Measurements from ENCODE around the gene DUOX2. TPM values are rescaled to one million over a fixed set of nuclear protein-coding genes. Genes with fewer than 3 reads are reported as not detected.

The DUOX2 gene
- total RNA-seq, 2 donors from 2014 or later = 0.42 TPM; not detected in 1

GRCh38 chr15:45117308-45118130 lies 3.5 kb upstream of the DUOX2 start:
- H3K9me3 ChIP-seq = no peaks in the 10 kb centered on the region
- peak overlapping the region; percentile 59 for H3K4me3 ChIP-seq
- peaks cover 12% of the 10 kb centered on the region for H3K27me3 ChIP-seq (replicated peaks; ENCODE audit: insufficient read depth)
- no peaks in the 10 kb centered on the region for H3K36me3 ChIP-seq
- DNase-seq (ENCODE audit: low spot score) = no peak
- H3K27ac ChIP-seq = no peak overlapping the region
- peaks cover 16 to 38% of the 10 kb centered on the region in 2 donors for H3K4me1 ChIP-seq (ENCODE audit: control insufficient read depth in 1 of 2, low read depth in 2 of 2)
- no peak for ATAC-seq (ENCODE audit: insufficient number of reproducible peaks, low FRiP score, low read depth)
- TF ChIP-seq CTCF (IDR thresholded peaks at IDR 0.05) = no peak

- TF ChIP-seq CTCF (IDR thresholded peaks at IDR 0.05) = no peak
- no peak for ATAC-seq (ENCODE audit: insufficient number of reproducible peaks, low FRiP score, low read depth)
- Histone ChIP-seq H3K36me3 (no peaks in the 10 kb centered on the region), H3K4me1 (ENCODE audit: control insufficient read depth in 1 of 2, low read depth in 2 of 2) (peaks cover 19 to 47% of the 10 kb centered on the region in 2 donors), H3K4me3 (peak overlapping the region; percentile 32), H3K9me3 (no peaks in the 10 kb centered on the region), H3K27ac (no peak overlapping the region), H3K27me3 (replicated peaks; ENCODE audit: insufficient read depth) (peaks cover 17% of the 10 kb centered on the region)
- no peak for DNase-seq (ENCODE audit: low spot score)
Observed at GRCh38 chr15:45116482-45117307, 2.7 kb upstream of the DUOX2 start.

- H3K27me3 ChIP-seq (replicated peaks; ENCODE audit: insufficient read depth) = peaks cover 17% of the 10 kb centered on the region
Observed at GRCh38 chr15:45116006-45116481, 2.1 kb upstream of the DUOX2 start.

GRCh38 chr15:45115312-45115820 lies 1.4 kb upstream of the DUOX2 start:
- Histone ChIP-seq H3K4me1 (ENCODE audit: control insufficient read depth in 1 of 2, low read depth in 2 of 2) (peaks cover 19 to 47% of the 10 kb centered on the region in 2 donors), H3K27ac (no peak overlapping the region), H3K9me3 (no peaks in the 10 kb centered on the region), H3K36me3 (no peaks in the 10 kb centered on the region), H3K4me3 (no peak overlapping the region), H3K27me3 (replicated peaks; ENCODE audit: insufficient read depth) (peaks cover 17% of the 10 kb centered on the region)
- no peak for TF ChIP-seq CTCF (IDR thresholded peaks at IDR 0.05)
- DNase-seq (ENCODE audit: low spot score) (no peak), ATAC-seq (ENCODE audit: insufficient number of reproducible peaks, low FRiP score, low read depth) (no peak)

More at GRCh38 chr15:45116006-45116481, 2.1 kb upstream of the DUOX2 start:
- no peak overlapping the region for H3K4me3 ChIP-seq
- no peak overlapping the region for H3K27ac ChIP-seq
- DNase-seq (ENCODE audit: low spot score) = no peak
- no peaks in the 10 kb centered on the region for H3K9me3 ChIP-seq
- H3K36me3 ChIP-seq = no peaks in the 10 kb centered on the region
- TF ChIP-seq CTCF (IDR thresholded peaks at IDR 0.05) = no peak
- H3K4me1 ChIP-seq (ENCODE audit: control insufficient read depth in 1 of 2, low read depth in 2 of 2) = peaks cover 19 to 47% of the 10 kb centered on the region in 2 donors
- no peak for ATAC-seq (ENCODE audit: insufficient number of reproducible peaks, low FRiP score, low read depth)

GRCh38 chr15:45114751-45115085 lies 746 bp upstream of the DUOX2 start:
- Histone ChIP-seq H3K36me3 (no peaks in the 10 kb centered on the region), H3K27me3 (replicated peaks; ENCODE audit: insufficient read depth) (peaks cover 17% of the 10 kb centered on the region), H3K27ac (no peak overlapping the region), H3K9me3 (no peaks in the 10 kb centered on the region), H3K4me1 (ENCODE audit: control insufficient read depth in 1 of 2, low read depth in 2 of 2) (peaks cover 19 to 47% of the 10 kb centered on the region in 2 donors), H3K4me3 (no peak overlapping the region)
- no peak for TF ChIP-seq CTCF (IDR thresholded peaks at IDR 0.05)
- DNase-seq (ENCODE audit: low spot score) = no peak
- no peak for ATAC-seq (ENCODE audit: insufficient number of reproducible peaks, low FRiP score, low read depth)
